GM12892 (cell line): ENCODE data around the gene CACNA2D3.

Experiments used
- POLR2A ChIP-seq: IDR thresholded peaks from 2 replicates; pipeline ENCODE4 v1.6.1; 2011; ENCODE audit warnings: low read depth, low read length, control low read depth
- POLR2AphosphoS5 ChIP-seq: IDR thresholded peaks from 2 replicates; pipeline ENCODE4 v1.6.1; 2011; ENCODE audit warnings: low read depth, low read length, control low read depth

- TF ChIP-seq POLR2A (no peak), POLR2AphosphoS5 (no peak)
Observed at GRCh38 chr3:54225841-54226528, 103.6 kb downstream of the CACNA2D3 start.
